Osteocyte (in vitro differentiated cells): ENCODE data around the gene KRT6B. TPM values are rescaled to one million over a fixed set of nuclear protein-coding genes. Genes with fewer than 3 reads are reported as not detected.

Experiments
- DNase-seq: peaks from one replicate; pipeline ENCODE4 v3.0.0; 2021; ENCODE audit warnings: mixed read lengths; ENCODE audit not compliant: unreplicated experiment; ENCODE audit errors: extremely low spot score
- H3K27ac Mint-ChIP-seq: one replicate; pipeline ENCODE4 v1.8.0; 2021; ENCODE audit warnings: mild to moderate bottlenecking, mixed read lengths; ENCODE audit not compliant: unreplicated experiment
- H3K27me3 Mint-ChIP-seq: one replicate; pipeline ENCODE4 v1.8.0; 2021; ENCODE audit warnings: mixed read lengths; ENCODE audit not compliant: unreplicated experiment
- H3K36me3 Mint-ChIP-seq: one replicate; pipeline ENCODE4 v1.8.0; 2021; ENCODE audit warnings: mixed read lengths; ENCODE audit not compliant: unreplicated experiment
- H3K4me1 Mint-ChIP-seq: one replicate; pipeline ENCODE4 v1.8.0; 2021; ENCODE audit warnings: mixed read lengths; ENCODE audit not compliant: unreplicated experiment
- H3K4me3 Mint-ChIP-seq: one replicate; pipeline ENCODE4 v1.8.0; 2021; ENCODE audit warnings: mild to moderate bottlenecking, moderate library complexity, mixed read lengths; ENCODE audit not compliant: unreplicated experiment
- H3K9me3 Mint-ChIP-seq: one replicate; pipeline ENCODE4 v1.8.0; 2021; ENCODE audit warnings: mixed read lengths; ENCODE audit not compliant: unreplicated experiment
- total RNA-seq: library from RNA; stranded (reverse); gene quantifications from 2 replicates; pipeline ENCODE4 v1.2.1, GENCODE V29; 2021
- TF ChIP-seq, protein P1 (sequence below): fragments of 200-600 bp; sonication (generic); IDR thresholded peaks from 2 replicates; pipeline ENCODE4 v1.5.0; 2021; ENCODE audit warnings: antibody characterized with exemption, mild to moderate bottlenecking, moderate library complexity

KRT6B gene
- total RNA-seq, 1 donor from 2014 or later, result not detected

DNA sequence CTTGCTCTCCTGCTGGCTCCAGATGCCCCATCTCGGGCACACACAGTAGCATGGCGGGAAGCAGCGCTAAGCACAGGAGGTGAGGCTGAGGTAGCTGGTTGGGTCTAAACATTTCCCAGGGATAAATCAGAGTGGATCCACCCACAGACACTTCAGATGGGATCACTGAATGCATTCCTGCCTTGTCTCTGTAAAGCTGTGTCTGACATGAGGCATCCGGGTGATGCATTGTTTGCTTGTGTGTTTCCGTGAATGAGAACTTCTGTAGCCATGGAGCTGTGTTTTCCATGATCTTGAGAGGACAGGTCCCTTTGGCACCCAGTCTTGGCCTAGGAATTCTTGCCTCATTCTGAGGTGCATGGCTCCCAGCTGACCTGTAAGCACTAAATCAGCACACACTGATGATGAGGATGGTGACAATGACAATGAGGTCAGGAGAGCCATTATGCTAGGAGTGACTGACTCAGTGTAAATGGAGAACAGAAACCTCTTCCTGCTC is 11.1 kb downstream of the KRT6B start:
- H3K4me3 Mint-ChIP-seq, result no peak overlapping the region
- no peaks in the 10 kb centered on the region for H3K4me1 Mint-ChIP-seq
- no peak overlapping the region for H3K27ac Mint-ChIP-seq

DNA sequence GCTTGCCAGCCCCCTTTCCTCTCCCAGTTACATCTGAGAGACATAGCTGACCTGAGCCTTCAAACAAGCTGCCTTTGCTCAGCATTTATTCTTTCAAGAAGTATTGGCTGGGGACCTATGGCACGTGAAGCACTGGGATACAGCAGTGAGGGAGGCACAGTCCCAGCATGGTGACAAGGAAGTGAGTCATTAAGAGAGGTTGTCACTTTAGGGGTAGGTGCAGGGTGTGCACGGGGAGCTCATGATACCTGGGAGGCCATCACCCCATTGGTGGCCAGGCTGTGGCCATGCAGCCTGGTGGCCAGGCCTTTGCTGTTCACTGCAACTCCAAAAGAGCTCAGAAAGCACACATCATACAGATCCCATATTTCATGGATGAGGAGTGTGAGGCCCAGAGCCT is 12.1 kb downstream of the KRT6B start:
- no peak overlapping the region for H3K4me3 Mint-ChIP-seq
- TF ChIP-seq, protein P1, sequence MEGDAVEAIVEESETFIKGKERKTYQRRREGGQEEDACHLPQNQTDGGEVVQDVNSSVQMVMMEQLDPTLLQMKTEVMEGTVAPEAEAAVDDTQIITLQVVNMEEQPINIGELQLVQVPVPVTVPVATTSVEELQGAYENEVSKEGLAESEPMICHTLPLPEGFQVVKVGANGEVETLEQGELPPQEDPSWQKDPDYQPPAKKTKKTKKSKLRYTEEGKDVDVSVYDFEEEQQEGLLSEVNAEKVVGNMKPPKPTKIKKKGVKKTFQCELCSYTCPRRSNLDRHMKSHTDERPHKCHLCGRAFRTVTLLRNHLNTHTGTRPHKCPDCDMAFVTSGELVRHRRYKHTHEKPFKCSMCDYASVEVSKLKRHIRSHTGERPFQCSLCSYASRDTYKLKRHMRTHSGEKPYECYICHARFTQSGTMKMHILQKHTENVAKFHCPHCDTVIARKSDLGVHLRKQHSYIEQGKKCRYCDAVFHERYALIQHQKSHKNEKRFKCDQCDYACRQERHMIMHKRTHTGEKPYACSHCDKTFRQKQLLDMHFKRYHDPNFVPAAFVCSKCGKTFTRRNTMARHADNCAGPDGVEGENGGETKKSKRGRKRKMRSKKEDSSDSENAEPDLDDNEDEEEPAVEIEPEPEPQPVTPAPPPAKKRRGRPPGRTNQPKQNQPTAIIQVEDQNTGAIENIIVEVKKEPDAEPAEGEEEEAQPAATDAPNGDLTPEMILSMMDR, result no peak
- H3K27ac Mint-ChIP-seq, result no peak overlapping the region
- peaks cover 58% of the 10 kb centered on the region for H3K27me3 Mint-ChIP-seq
- no peaks in the 10 kb centered on the region for H3K36me3 Mint-ChIP-seq
- no peaks in the 10 kb centered on the region for H3K9me3 Mint-ChIP-seq
- no peak for DNase-seq
- H3K4me1 Mint-ChIP-seq, result no peaks in the 10 kb centered on the region

More for the DNA sequence above, 11.1 kb downstream of the KRT6B start:
- no peaks in the 10 kb centered on the region for H3K36me3 Mint-ChIP-seq
- peaks cover 59% of the 10 kb centered on the region for H3K27me3 Mint-ChIP-seq
- DNase-seq, result no peak
- H3K9me3 Mint-ChIP-seq, result no peaks in the 10 kb centered on the region
- TF ChIP-seq, protein P1, result no peak

DNA sequence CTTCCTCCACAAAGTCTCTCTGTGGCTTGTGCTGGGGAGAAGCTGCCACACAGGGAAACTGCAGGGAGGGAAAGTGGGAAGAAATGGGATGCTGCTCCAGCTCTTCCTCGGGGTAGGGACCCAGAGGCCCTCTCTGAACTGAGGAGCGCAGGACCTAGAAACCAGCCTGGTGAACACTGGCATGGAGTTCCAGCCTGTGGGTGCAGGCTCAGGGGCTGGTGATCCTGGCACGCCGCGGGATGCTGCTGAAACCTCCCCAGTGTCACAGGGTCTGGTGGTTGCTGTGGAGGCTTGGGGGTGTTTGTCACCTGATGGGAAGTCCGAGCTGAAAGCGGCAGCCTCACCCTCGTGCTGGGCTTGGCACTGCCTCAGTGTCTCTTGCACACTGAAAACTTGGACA is 12.5 kb downstream of the KRT6B start:
- Mint-ChIP-seq H3K36me3 (no peaks in the 10 kb centered on the region), H3K27ac (no peak overlapping the region), H3K4me3 (no peak overlapping the region), H3K9me3 (no peaks in the 10 kb centered on the region), H3K4me1 (no peaks in the 10 kb centered on the region), H3K27me3 (peaks cover 56% of the 10 kb centered on the region)
- TF ChIP-seq, protein P1, result no peak
- no peak for DNase-seq

DNA sequence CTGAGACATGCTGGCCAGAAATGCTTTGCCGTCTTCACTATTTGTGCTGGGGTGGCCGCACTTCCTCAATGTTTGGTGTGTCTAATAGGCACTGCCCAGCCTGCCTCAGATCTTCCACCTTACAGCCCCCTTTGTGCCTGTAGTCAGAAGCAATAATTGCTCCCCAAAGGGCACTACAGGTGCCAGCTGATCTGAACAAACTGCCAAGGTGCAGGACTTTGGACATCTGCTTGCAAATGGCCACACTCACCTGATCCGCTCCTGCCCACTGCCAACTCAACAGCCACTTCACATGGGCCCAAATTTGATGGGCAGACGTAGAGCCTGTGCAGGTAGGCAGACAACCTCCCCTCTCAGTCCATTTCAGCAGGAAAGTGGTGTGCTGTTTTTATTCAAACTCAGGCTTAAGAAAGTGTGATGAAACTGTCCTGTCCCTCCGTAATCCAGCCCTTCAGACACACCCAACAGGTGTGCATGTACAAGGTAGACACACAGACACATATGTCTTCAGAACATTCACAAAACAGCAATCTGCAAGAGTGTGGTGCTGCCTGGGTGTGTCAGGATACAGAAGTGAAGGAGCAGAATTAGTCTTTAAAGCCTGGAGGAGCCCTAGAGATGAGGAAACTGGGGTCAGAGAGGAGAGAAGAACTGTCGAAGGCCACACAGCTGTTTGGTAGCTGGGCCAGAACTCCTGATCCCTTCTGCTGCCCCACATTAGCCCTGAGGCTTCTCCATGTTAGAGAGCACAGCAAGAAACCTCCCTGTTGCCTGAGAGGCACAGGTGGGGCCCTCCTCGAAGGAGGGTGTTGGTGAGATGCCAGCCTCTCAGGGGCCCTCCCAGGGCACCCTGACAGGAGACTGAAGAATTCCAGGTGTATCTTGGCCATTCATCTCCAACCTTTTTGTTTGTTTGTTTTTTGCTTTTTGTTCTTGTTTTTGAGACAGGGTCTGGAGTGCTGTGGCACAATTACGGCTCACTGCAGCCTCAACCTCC is 13.3 kb downstream of the KRT6B start:
- Mint-ChIP-seq H3K4me3 (no peak overlapping the region), H3K36me3 (no peaks in the 10 kb centered on the region), H3K27ac (no peak overlapping the region), H3K9me3 (no peaks in the 10 kb centered on the region), H3K4me1 (no peaks in the 10 kb centered on the region), H3K27me3 (peaks cover 48% of the 10 kb centered on the region)
- TF ChIP-seq, protein P1, result no peak
- no peak for DNase-seq

DNA sequence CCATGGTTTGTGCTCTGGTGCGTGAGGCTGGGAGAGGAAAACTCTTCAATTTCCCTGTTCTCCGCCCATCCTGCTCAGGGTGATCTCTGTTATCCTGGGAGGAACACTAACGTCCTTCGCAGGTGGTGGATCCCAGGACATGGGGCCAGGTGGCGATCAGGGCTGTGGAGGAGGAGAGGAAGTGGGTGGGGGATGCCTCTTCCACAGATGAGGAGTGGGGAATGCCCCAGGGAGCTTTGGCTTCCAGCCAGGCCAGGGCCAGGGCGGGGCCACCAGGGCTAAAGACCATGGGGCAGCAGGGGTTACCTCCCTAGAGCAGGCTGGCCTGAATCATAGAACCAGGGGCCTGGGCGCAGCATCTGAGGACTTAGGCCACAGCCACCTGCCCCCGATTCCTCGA is 14.4 kb downstream of the KRT6B start:
- Mint-ChIP-seq H3K27me3 (peaks cover 43% of the 10 kb centered on the region), H3K36me3 (no peaks in the 10 kb centered on the region), H3K9me3 (no peaks in the 10 kb centered on the region), H3K27ac (no peak overlapping the region), H3K4me3 (no peak overlapping the region), H3K4me1 (no peaks in the 10 kb centered on the region)
- no peak for DNase-seq
- TF ChIP-seq, protein P1, result no peak
